Measurements from ENCODE around the gene RYR3. TPM values are rescaled to one million over a fixed set of nuclear protein-coding genes. Genes with fewer than 3 reads are reported as not detected.

The RYR3 gene
- total and polyA plus RNA-seq, 7 experiments from 2014 or later, result 0.10 to 5.3 (median 1.2) TPM; not detected in 3

- no peaks in the 10 kb centered on the region for H3K9me3 ChIP-seq (ENCODE audit: control insufficient read depth in 2 of 3, low read length in 3 of 3)
- Mint-ChIP-seq H3K27me3 (peaks cover 0 to 15% (median 6%) of the 10 kb centered on the region in 5 donors), H3K4me3 (no peak overlapping the region), H3K9me3 (peaks cover 0 to 1% (median 0%) of the 10 kb centered on the region in 11 donors), H3K27ac (no peak overlapping the region), H3K36me3 (no peaks in the 10 kb centered on the region), H3K4me1 (no peaks in the 10 kb centered on the region)
- no peaks in the 10 kb centered on the region for H3K36me3 ChIP-seq (ENCODE audit: control insufficient read depth in 2 of 3, insufficient read depth in 3 of 3, low read length in 3 of 3)
- H3K27me3 ChIP-seq (ENCODE audit: control insufficient read depth in 2 of 2, insufficient read depth in 2 of 2, low read length in 2 of 2), result peaks cover 0 to 3% of the 10 kb centered on the region in 2 donors
- POLR2A ChIA-PET, result no interaction called here
- H3K4me3 ChIP-seq (ENCODE audit: low read length), result no peak overlapping the region
- no peak overlapping the region for H3K27ac ChIP-seq (ENCODE audit: low read depth, low read length)
- ATAC-seq, result no peak
- CTCF ChIA-PET, result no interaction called here
- H3K4me1 ChIP-seq (ENCODE audit: control insufficient read depth in 2 of 2, insufficient read depth in 2 of 2, low read length in 2 of 2), result no peaks in the 10 kb centered on the region
- intact Hi-C loops (cut with micrococcal nuclease), result no loop called here
- DNase-seq, result no peak
Observed at GRCh38 chr15:33526532-33526931, 215.8 kb downstream of the RYR3 start.

- DNase-seq (no peak), ATAC-seq (no peak)
- peaks cover 0 to 38% (median 20%) of the 10 kb centered on the region in 5 donors for H3K27me3 Mint-ChIP-seq
- H3K9me3 Mint-ChIP-seq, result peaks cover 0 to 4% (median 0%) of the 10 kb centered on the region in 11 donors
- H3K4me3 Mint-ChIP-seq, result no peak overlapping the region
- H3K36me3 Mint-ChIP-seq, result no peaks in the 10 kb centered on the region
- no peaks in the 10 kb centered on the region for H3K4me1 ChIP-seq (ENCODE audit: control insufficient read depth in 2 of 2, insufficient read depth in 2 of 2, low read length in 2 of 2)
- no peaks in the 10 kb centered on the region for H3K27me3 ChIP-seq (ENCODE audit: control insufficient read depth in 2 of 2, insufficient read depth in 2 of 2, low read length in 2 of 2)
- no peak overlapping the region for H3K27ac Mint-ChIP-seq
- ChIA-PET POLR2A (no interaction called here), CTCF (no interaction called here)
- H3K9me3 ChIP-seq (ENCODE audit: control insufficient read depth in 2 of 3, low read length in 3 of 3), result no peaks in the 10 kb centered on the region
- intact Hi-C loops (cut with micrococcal nuclease), result no loop called here
- H3K36me3 ChIP-seq (ENCODE audit: control insufficient read depth in 2 of 3, insufficient read depth in 3 of 3, low read length in 3 of 3), result no peaks in the 10 kb centered on the region
- no peak overlapping the region for H3K27ac ChIP-seq (ENCODE audit: low read depth, low read length)
- no peak overlapping the region for H3K4me3 ChIP-seq (ENCODE audit: low read length)
- H3K4me1 Mint-ChIP-seq, result no peaks in the 10 kb centered on the region
Observed at GRCh38 chr15:33533197-33533596, 222.4 kb downstream of the RYR3 start.

- H3K27me3 Mint-ChIP-seq, result peaks cover 0 to 38% (median 25%) of the 10 kb centered on the region in 5 donors
- no peak overlapping the region for H3K4me3 ChIP-seq (ENCODE audit: low read length)
- H3K36me3 ChIP-seq (ENCODE audit: control insufficient read depth in 2 of 3, insufficient read depth in 3 of 3, low read length in 3 of 3), result no peaks in the 10 kb centered on the region
- no peaks in the 10 kb centered on the region for H3K4me1 ChIP-seq (ENCODE audit: control insufficient read depth in 2 of 2, insufficient read depth in 2 of 2, low read length in 2 of 2)
- POLR2A ChIA-PET, result no interaction called here
- H3K27ac ChIP-seq (ENCODE audit: low read depth, low read length), result no peak overlapping the region
- CTCF ChIA-PET, result no interaction called here
- ATAC-seq (no peak), DNase-seq (no peak)
- H3K27me3 ChIP-seq (ENCODE audit: control insufficient read depth in 2 of 2, insufficient read depth in 2 of 2, low read length in 2 of 2), result no peaks in the 10 kb centered on the region
- H3K36me3 Mint-ChIP-seq, result no peaks in the 10 kb centered on the region
- H3K4me1 Mint-ChIP-seq, result no peaks in the 10 kb centered on the region
- no peaks in the 10 kb centered on the region for H3K9me3 ChIP-seq (ENCODE audit: control insufficient read depth in 2 of 3, low read length in 3 of 3)
- H3K9me3 Mint-ChIP-seq, result peaks cover 0 to 5% (median 0%) of the 10 kb centered on the region in 11 donors
- intact Hi-C loops (cut with micrococcal nuclease), result no loop called here
- no peak overlapping the region for H3K4me3 Mint-ChIP-seq
- H3K27ac Mint-ChIP-seq, result no peak overlapping the region
Observed at GRCh38 chr15:33534642-33535041, 223.9 kb downstream of the RYR3 start.

- H3K4me1 ChIP-seq (ENCODE audit: control insufficient read depth in 2 of 2, insufficient read depth in 2 of 2, low read length in 2 of 2), result no peaks in the 10 kb centered on the region
- no peaks in the 10 kb centered on the region for H3K9me3 ChIP-seq (ENCODE audit: control insufficient read depth in 2 of 3, low read length in 3 of 3)
- POLR2A ChIA-PET, result no interaction called here
- no peak for ATAC-seq
- no peaks in the 10 kb centered on the region for H3K4me1 Mint-ChIP-seq
- H3K27me3 Mint-ChIP-seq, result peaks cover 0 to 33% (median 25%) of the 10 kb centered on the region in 5 donors
- no peaks in the 10 kb centered on the region for H3K36me3 Mint-ChIP-seq
- CTCF ChIA-PET, result no interaction called here
- H3K4me3 Mint-ChIP-seq, result no peak overlapping the region
- H3K4me3 ChIP-seq (ENCODE audit: low read length), result no peak overlapping the region
- H3K9me3 Mint-ChIP-seq, result peaks cover 0 to 7% (median 0%) of the 10 kb centered on the region in 11 donors
- H3K27me3 ChIP-seq (ENCODE audit: control insufficient read depth in 2 of 2, insufficient read depth in 2 of 2, low read length in 2 of 2), result no peaks in the 10 kb centered on the region
- H3K36me3 ChIP-seq (ENCODE audit: control insufficient read depth in 2 of 3, insufficient read depth in 3 of 3, low read length in 3 of 3), result no peaks in the 10 kb centered on the region
- H3K27ac ChIP-seq (ENCODE audit: low read depth, low read length), result no peak overlapping the region
- H3K27ac Mint-ChIP-seq, result no peak overlapping the region
- DNase-seq, result no peak
- intact Hi-C loops (cut with micrococcal nuclease), result no loop called here
Observed at GRCh38 chr15:33535135-33535534, 224.4 kb downstream of the RYR3 start.

- H3K4me3 ChIP-seq (ENCODE audit: low read length), result no peak overlapping the region
- ChIA-PET POLR2A (no interaction called here), CTCF (no interaction called here)
- no peak for DNase-seq
- Mint-ChIP-seq H3K36me3 (no peaks in the 10 kb centered on the region), H3K27ac (no peak overlapping the region), H3K9me3 (peaks cover 0 to 3% (median 0%) of the 10 kb centered on the region in 11 donors), H3K27me3 (peaks cover 0 to 37% (median 23%) of the 10 kb centered on the region in 5 donors), H3K4me1 (no peaks in the 10 kb centered on the region), H3K4me3 (no peak overlapping the region)
- intact Hi-C loops (cut with micrococcal nuclease), result no loop called here
- H3K27me3 ChIP-seq (ENCODE audit: control insufficient read depth in 2 of 2, insufficient read depth in 2 of 2, low read length in 2 of 2), result no peaks in the 10 kb centered on the region
- H3K4me1 ChIP-seq (ENCODE audit: control insufficient read depth in 2 of 2, insufficient read depth in 2 of 2, low read length in 2 of 2), result no peaks in the 10 kb centered on the region
- no peak for ATAC-seq
- no peaks in the 10 kb centered on the region for H3K36me3 ChIP-seq (ENCODE audit: control insufficient read depth in 2 of 3, insufficient read depth in 3 of 3, low read length in 3 of 3)
- no peak overlapping the region for H3K27ac ChIP-seq (ENCODE audit: low read depth, low read length)
- H3K9me3 ChIP-seq (ENCODE audit: control insufficient read depth in 2 of 3, low read length in 3 of 3), result no peaks in the 10 kb centered on the region
Observed at GRCh38 chr15:33539825-33540573, 229.2 kb downstream of the RYR3 start.

GRCh38 chr15:33543957-33544356, 233.2 kb downstream of the RYR3 start:
- CTCF ChIA-PET, result no interaction called here
- Histone ChIP-seq H3K27ac (ENCODE audit: low read depth, low read length) (no peak overlapping the region), H3K36me3 (ENCODE audit: control insufficient read depth in 2 of 3, insufficient read depth in 3 of 3, low read length in 3 of 3) (no peaks in the 10 kb centered on the region), H3K4me3 (ENCODE audit: low read length) (no peak overlapping the region), H3K4me1 (ENCODE audit: control insufficient read depth in 2 of 2, insufficient read depth in 2 of 2, low read length in 2 of 2) (no peaks in the 10 kb centered on the region), H3K27me3 (ENCODE audit: control insufficient read depth in 2 of 2, insufficient read depth in 2 of 2, low read length in 2 of 2) (no peaks in the 10 kb centered on the region), H3K9me3 (ENCODE audit: control insufficient read depth in 2 of 3, low read length in 3 of 3) (no peaks in the 10 kb centered on the region)
- DNase-seq (no peak), ATAC-seq (no peak)
- POLR2A ChIA-PET, result no interaction called here
- H3K27ac Mint-ChIP-seq, result no peak overlapping the region
- no peaks in the 10 kb centered on the region for H3K4me1 Mint-ChIP-seq
- no peak overlapping the region for H3K4me3 Mint-ChIP-seq
- peaks cover 0 to 3% (median 0%) of the 10 kb centered on the region in 11 donors for H3K9me3 Mint-ChIP-seq
- intact Hi-C loops (cut with micrococcal nuclease), result no loop called here
- H3K36me3 Mint-ChIP-seq, result no peaks in the 10 kb centered on the region
- H3K27me3 Mint-ChIP-seq, result peaks cover 0 to 44% (median 8%) of the 10 kb centered on the region in 5 donors

GRCh38 chr15:33545866-33546265, 235.1 kb downstream of the RYR3 start:
- ChIA-PET CTCF (no interaction called here), POLR2A (no interaction called here)
- Mint-ChIP-seq H3K27me3 (peaks cover 0 to 42% (median 8%) of the 10 kb centered on the region in 5 donors), H3K27ac (no peak overlapping the region), H3K9me3 (peaks cover 0 to 5% (median 0%) of the 10 kb centered on the region in 11 donors), H3K4me3 (no peak overlapping the region), H3K36me3 (no peaks in the 10 kb centered on the region), H3K4me1 (no peaks in the 10 kb centered on the region)
- DNase-seq (no peak), ATAC-seq (no peak)
- no peaks in the 10 kb centered on the region for H3K27me3 ChIP-seq (ENCODE audit: control insufficient read depth in 2 of 2, insufficient read depth in 2 of 2, low read length in 2 of 2)
- no peak overlapping the region for H3K27ac ChIP-seq (ENCODE audit: low read depth, low read length)
- H3K36me3 ChIP-seq (ENCODE audit: control insufficient read depth in 2 of 3, insufficient read depth in 3 of 3, low read length in 3 of 3), result no peaks in the 10 kb centered on the region
- intact Hi-C loops (cut with micrococcal nuclease), result no loop called here
- H3K9me3 ChIP-seq (ENCODE audit: control insufficient read depth in 2 of 3, low read length in 3 of 3), result no peaks in the 10 kb centered on the region
- no peak overlapping the region for H3K4me3 ChIP-seq (ENCODE audit: low read length)
- H3K4me1 ChIP-seq (ENCODE audit: control insufficient read depth in 2 of 2, insufficient read depth in 2 of 2, low read length in 2 of 2), result no peaks in the 10 kb centered on the region
